Activated CD8-positive, alpha-beta memory T cell treated with anti-CD3 and anti-CD28 coated beads, Interleukin-2, amount 50 U/mL, for 48 hours (primary cell): ENCODE data around the gene SUN2.

Source experiments
- DNase-seq: peaks from one replicate; pipeline ENCODE4 v3.0.0-alpha.2; 2020

SUN2 gene

GRCh38 chr22:38751422-38752346 is 4.1 kb downstream of the SUN2 start:
- DNase-seq, result peak; percentile 81

- DNase-seq, result no peak
Measured at GRCh38 chr22:38751066-38751421, 4.8 kb downstream of the SUN2 start.

- DNase-seq, result no peak
Measured at GRCh38 chr22:38750638-38751037, 5.2 kb downstream of the SUN2 start.

- DNase-seq, result no peak
Measured at GRCh38 chr22:38750104-38750503, 5.7 kb downstream of the SUN2 start.

- no peak for DNase-seq
Measured at GRCh38 chr22:38748487-38749136, 7.2 kb downstream of the SUN2 start.

GRCh38 chr22:38745676-38746460 is 9.9 kb downstream of the SUN2 start:
- DNase-seq, result no peak

GRCh38 chr22:38744981-38745380 is 10.8 kb downstream of the SUN2 start:
- DNase-seq, result no peak

- DNase-seq, result no peak
Measured at GRCh38 chr22:38742176-38742942, 13.4 kb downstream of the SUN2 start.

- DNase-seq, result no peak
Measured at GRCh38 chr22:38741576-38741975, 14.2 kb downstream of the SUN2 start.

GRCh38 chr22:38741166-38741565 is 14.6 kb downstream of the SUN2 start:
- DNase-seq, result no peak

- DNase-seq, result no peak
Measured at GRCh38 chr22:38740754-38741153, 15.0 kb downstream of the SUN2 start.

- no peak for DNase-seq
Measured at GRCh38 chr22:38740116-38740723, 15.6 kb downstream of the SUN2 start.

- DNase-seq, result no peak
Measured at GRCh38 chr22:38739300-38740055, 16.3 kb downstream of the SUN2 start.

GRCh38 chr22:38738475-38739070 is 17.2 kb downstream of the SUN2 start:
- no peak for DNase-seq

GRCh38 chr22:38737302-38738060 is 18.3 kb downstream of the SUN2 start:
- no peak for DNase-seq

GRCh38 chr22:38736257-38736570 is 19.6 kb downstream of the SUN2 start:
- DNase-seq, result no peak

- no peak for DNase-seq
Measured at GRCh38 chr22:38735465-38736256, 20.1 kb downstream of the SUN2 start.

GRCh38 chr22:38735126-38735464 is 20.7 kb downstream of the SUN2 start:
- no peak for DNase-seq

GRCh38 chr22:38734421-38735100 is 21.2 kb downstream of the SUN2 start:
- DNase-seq, result peak; percentile 51
